HEK293T (cell line): ENCODE data around the gene HK1.

Experiments
- BHLHE40 ChIP-seq: fragments of 450-650 bp; IDR thresholded peaks from 2 replicates; pipeline ENCODE4 v1.6.1; 2016; ENCODE audit warnings: mild to moderate bottlenecking, moderate library complexity, borderline replicate concordance
- HDGF ChIP-seq: fragments of 450-650 bp; IDR thresholded peaks from 2 replicates; pipeline ENCODE4 v1.6.1; 2017; ENCODE audit warnings: antibody characterized with exemption, borderline replicate concordance
- L3MBTL2 ChIP-seq: fragments of 450-650 bp; conservative IDR thresholded peaks from 2 replicates; pipeline ENCODE4 v1.6.1; 2016; ENCODE audit warnings: mild to moderate bottlenecking
- SP1 ChIP-seq: fragments of 450-650 bp; IDR thresholded peaks from 2 replicates; pipeline ENCODE4 v1.6.1; 2017
- SUZ12 ChIP-seq: fragments of 450-650 bp; IDR thresholded peaks from 2 replicates; pipeline ENCODE4 v1.6.1; 2016; ENCODE audit warnings: mild to moderate bottlenecking

- TF ChIP-seq BHLHE40 (no peak), SP1 (no peak), L3MBTL2 (no peak), HDGF (no peak), SUZ12 (no peak)
Observed at GRCh38 chr10:69449841-69450240, 171.5 kb downstream of the HK1 start.
